T-helper 9 cell (primary cell): ENCODE results near the gene ZMAT2.
"Not testable (repeated sequence)": the region's sequence is repeated elsewhere in the genome, so short reads cannot be mapped to it uniquely, and the experiment has no call there.

ENCODE experiments used
- DNase-seq: peaks from one replicate; pipeline ENCODE4 v3.0.0-alpha.2; 2020
- total RNA-seq, 2 donors: gene quantifications; one replicate each; lab custom pipeline; 2026; lab: John Stamatoyannopoulos, UW

The ZMAT2 gene, protein sequence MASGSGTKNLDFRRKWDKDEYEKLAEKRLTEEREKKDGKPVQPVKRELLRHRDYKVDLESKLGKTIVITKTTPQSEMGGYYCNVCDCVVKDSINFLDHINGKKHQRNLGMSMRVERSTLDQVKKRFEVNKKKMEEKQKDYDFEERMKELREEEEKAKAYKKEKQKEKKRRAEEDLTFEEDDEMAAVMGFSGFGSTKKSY
- 43.4 to 111 reads per million in 2 donors for total RNA-seq

GRCh38 chr5:140700177-140701144 lies at the start of gene ZMAT2:
TSS of gene ZMAT2 (plus strand) at chr5:140700447. CDS start at chr5:140700461, 14 bp downstream.
- peak; percentile 86 for DNase-seq

GRCh38 chr5:140658870-140659269 lies 41.4 kb upstream of the ZMAT2 start:
- DNase-seq, result no peak

GRCh38 chr5:140660371-140660770 lies 39.9 kb upstream of the ZMAT2 start:
- not testable (repeated sequence) for DNase-seq

DNA sequence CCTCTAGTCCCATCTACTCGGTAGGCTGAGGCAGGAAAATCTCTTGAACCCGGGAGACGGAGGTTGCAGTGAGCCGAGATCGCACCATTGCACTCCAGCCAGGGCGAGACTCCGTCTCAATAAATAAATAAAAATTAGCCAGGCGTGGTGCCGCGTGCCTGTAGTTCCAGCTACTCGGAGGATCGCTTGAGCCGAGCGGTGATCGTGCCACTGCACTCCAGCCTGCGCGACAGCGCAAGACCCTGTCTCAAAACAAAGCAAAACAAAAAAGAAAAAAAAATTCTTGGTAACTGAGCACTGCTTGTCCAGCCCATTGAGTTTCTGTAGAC lies 36.3 kb upstream of the ZMAT2 start:
- no peak for DNase-seq

GRCh38 chr5:140664359-140665119 lies 35.7 kb upstream of the ZMAT2 start, which contains the start of gene WDR55:
TSS of gene WDR55 (plus strand) at chr5:140664904. CDS start at chr5:140664913, 9 bp downstream.
- DNase-seq, result peak; percentile 95

GRCh38 chr5:140671035-140671434 lies 29.2 kb upstream of the ZMAT2 start:
- DNase-seq, result not testable (repeated sequence)

DNA sequence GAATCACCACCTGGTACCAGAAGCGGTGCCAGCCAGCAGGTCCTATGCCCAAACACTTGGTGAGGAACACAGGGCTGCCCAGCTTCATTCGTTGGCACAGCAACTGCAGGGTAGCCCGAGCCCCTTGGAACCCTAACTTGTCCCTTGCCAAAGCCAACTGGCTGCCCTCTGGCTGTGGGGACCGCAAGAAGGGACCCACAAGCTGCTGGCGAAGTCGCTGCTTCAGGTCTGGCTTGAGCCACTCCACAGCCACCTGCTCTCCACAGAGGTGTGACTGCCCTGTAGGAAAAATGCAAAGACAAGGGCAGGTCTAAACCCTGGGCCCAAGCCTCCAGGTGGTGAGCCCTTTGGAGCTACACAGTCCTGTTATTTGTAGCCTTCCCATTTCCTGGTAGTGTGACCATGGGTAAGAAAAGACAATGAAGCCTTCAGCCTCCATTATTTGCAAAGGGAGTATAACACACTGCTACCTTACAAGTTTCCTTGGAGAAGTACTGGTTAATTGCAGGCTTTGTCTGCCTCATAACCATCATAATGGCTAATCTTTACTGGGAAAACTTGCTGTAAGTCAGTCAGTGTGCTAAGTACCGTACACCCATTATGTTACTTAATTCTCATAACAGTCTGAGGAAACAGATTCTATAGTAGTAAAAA lies 28.6 kb upstream of the ZMAT2 start:
- DNase-seq, result no peak

GRCh38 chr5:140672455-140673186 lies 27.6 kb upstream of the ZMAT2 start:
- DNase-seq, result no peak

DNA sequence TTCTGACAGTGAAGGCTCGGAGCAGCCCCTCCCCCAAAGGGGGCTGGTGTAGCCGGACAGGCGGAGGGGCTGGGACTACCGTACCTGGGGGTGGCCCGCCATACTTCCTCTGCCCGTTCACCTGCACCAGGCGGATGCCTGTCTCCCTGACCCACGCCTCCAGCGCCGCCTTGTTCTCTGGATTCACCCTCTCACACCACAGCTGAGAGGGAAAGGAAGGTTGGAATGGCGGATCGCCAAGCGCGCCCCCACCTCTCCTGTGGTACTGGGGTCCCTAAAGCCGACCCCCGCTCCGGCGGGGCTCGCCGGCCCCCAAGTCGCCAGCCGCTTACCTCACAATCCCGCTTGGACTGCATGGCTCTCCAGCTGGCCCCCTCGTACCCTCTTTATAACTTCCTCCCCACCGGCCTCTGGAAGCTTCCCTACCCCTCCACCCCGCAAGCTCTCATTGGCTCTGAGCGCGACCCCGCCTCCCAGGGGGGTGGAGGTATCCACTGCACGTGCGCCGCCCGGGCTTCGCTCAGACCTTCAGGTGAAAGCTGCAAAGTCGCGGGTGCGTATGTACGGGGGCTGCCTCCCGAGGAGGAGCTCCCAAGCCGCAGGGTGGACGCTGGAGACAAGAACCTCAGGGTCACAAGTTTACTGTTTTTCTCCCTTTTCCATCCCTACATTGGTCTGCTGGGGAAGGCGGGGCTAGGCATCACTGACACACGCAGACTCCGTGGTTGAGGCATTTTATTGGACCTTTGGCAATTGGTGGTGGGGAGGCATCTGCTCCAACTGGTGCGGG lies 26.9 kb upstream of the ZMAT2 start, which contains the start of gene DND1:
Gene DND1 (minus strand): TSS at position 390 of the 790 bp plus-strand sequence. CDS start 34 bp downstream, at position 356.
- DNase-seq, result no peak

DNA sequence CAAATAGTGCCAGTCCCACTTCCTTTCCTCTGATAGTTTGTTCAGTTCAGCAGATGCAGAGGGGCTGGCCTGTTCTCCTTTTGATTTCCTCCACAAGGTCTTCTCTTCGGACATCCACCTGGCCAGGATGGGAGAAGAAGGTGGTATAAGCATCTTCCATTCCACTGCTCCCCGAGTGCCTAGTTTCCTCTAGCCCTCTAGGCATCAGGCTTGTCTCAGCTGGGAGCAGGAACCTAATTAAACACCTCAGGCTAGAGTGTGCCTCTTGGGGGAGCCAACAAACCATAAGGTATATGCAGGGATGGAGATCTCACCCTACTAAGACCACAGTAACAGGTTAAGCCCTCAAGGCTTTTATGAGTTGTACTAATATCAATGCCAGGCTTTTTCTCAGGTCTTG lies 26.0 kb upstream of the ZMAT2 start:
- DNase-seq, result no peak

GRCh38 chr5:140674629-140675028 lies 25.6 kb upstream of the ZMAT2 start:
- DNase-seq, result no peak

- DNase-seq, result no peak
Measured at GRCh38 chr5:140677947-140678346, 22.3 kb upstream of the ZMAT2 start.

GRCh38 chr5:140678993-140679392 lies 21.3 kb upstream of the ZMAT2 start:
- DNase-seq, result no peak

GRCh38 chr5:140690376-140690932 lies 9.8 kb upstream of the ZMAT2 start:
- no peak for DNase-seq

DNA sequence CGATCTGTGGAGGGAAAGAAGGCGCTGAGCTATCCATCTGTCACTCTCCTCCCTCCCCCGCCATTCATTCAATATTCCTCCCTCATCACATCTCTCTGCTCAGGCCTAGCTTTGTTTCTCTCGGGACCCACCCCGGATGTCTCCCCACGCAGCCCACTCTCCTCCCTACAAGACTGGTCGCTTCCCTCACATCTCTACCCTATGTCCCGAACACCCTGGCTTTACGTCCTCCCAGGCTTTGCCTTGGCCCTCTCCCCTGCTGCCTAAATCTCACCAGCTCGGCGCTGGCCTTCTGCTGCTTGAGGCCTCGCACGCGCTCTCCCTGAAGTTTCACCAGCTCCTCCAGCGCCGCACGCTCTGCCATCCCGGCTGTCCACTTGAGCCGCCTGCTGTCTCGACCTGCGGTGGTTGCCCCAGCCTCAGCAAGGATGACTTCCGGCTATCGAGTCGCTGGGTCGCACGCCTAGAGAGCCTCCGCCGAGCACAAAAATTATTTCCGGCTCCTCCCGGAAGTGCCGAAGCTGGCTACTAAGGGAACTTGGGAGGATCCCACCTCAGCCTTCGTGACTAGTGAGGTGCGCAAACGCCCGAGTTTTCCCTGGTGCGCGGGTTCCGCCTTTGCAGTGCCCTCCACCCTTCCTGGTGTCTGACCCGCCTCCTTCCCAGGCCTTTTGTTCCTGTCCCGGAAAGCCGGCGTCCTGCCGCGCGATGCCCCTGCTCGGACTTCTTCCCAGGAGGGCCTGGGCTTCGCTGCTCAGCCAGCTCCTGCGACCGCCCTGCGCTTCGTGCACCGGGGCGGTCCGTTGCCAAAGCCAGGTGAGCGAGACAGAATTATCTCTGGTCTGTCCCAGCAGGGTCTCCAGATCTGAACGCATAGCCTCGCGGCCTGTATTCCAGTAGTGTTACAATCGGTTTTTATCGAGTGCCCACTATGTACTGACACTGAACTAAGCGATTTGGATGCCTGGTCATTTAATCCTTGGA lies 9.0 kb upstream of the ZMAT2 start, which contains the start of the genes HARS1 and HARS2:
Gene HARS1 (minus strand): TSS at position 430 of the 984 bp plus-strand sequence. CDS start 66 bp downstream, at position 364.
Gene HARS2 (plus strand): TSS at position 515 of the 984 bp plus-strand sequence. CDS start 194 bp downstream, at position 709.
- DNase-seq, result peak; percentile 67

- DNase-seq, result no peak
Measured at GRCh38 chr5:140694276-140694675, 6.0 kb upstream of the ZMAT2 start.

DNA sequence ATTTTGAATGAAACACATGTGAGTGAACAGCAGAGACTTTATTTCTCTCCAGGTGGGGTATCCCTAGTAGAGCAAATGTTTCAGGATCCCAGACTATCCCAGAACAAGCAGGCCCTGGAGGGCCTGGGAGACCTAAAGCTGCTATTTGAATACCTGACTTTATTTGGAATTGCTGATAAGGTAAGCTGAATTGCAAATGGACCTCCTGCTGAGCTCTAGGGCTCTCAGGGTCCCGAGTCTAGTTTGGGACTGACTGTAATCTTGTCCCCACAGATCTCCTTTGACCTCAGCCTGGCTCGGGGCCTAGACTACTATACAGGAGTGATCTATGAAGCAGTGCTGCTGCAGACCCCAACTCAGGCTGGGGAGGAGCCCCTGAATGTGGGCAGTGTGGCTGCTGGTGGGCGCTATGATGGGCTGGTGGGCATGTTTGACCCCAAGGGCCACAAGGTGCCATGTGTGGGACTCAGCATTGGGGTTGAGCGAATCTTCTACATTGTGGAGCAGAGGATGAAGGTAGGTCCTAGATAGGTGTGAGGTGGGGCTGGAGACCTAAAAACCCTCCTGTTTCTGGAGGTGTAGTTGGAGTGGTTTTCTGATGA lies 3.3 kb upstream of the ZMAT2 start:
- DNase-seq, result no peak

- no peak for DNase-seq
Measured at GRCh38 chr5:140707812-140708211, 7.6 kb downstream of the ZMAT2 start.
